ENCODE data around the gene ADGRV1.

ADGRV1 gene

DNA sequence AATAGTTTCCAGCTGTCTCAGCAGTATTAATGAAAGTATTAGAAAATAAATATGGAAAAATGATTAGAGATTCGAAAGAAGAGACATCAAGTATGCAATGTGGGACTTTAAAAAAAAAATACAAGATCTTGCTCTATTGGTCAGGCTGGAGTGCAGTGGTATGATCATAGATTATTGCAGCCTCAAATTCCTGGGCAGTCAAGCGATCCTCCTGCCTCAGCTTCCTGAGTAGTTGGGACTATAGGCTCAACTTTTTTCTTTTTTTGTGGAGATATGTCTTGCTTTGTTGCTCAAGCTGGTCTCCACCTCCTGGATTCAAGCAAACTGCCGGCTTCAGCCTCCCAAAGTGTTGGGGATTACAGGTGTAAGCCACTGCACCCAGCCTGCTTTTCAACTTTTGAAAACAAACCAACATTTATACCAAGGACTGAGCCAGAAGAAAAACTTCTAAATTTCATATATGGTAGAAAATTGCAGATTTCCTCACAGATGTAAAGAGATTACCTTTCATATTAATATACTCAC, 323.1 kb downstream of the ADGRV1 start:
- DNase-seq: no peak

DNA sequence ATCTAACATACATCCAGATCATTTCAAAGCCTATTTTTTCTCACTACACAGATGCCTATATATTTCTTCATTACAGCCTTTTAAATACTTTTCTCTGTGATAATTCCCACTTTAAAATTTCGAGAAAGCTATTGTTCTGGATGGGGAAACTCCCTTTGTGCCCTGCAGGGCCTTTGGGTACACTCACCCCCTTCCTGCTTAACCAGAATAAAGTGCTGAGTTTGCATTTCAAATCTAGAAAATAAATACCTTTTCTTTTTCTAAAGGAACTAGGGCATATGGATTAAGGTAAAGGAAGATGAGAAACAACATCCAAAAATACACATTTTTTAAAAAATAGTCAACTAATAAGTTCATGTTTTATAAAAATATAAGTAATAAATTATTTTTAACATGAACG, 323.9 kb downstream of the ADGRV1 start:
- no peak for DNase-seq

DNA sequence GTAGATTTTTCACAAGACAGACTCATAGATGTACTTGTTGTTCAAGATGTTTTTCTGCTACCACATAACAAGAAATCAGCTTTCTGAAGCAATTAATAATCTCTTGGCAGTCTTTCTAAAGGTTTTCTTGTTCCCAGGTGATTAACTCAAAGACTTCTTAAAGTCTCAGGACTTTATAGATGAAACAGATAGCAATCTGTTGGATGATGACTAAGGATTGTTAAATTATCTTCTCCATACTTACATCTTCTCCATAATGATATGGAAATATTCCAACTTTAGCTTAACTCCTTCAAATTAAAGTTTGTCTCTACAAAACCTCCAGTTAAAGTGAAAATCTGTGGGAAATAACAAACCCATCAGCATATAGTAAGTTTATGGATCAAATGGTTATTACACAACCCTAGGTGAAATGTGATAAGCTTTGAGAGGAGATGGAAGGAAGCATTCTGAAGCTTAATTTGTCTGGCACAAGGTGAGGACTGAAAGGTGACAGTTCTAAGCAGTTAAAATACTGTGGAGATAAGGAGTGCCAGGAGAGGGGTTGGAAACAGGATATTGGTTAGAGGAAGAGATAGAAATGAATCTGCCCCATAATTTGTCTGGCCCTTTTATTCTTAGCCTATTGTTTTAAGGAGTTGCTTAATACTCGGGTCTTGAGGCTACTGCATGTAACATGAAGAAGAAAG, 326.7 kb downstream of the ADGRV1 start:
- DNase-seq: no peak

DNA sequence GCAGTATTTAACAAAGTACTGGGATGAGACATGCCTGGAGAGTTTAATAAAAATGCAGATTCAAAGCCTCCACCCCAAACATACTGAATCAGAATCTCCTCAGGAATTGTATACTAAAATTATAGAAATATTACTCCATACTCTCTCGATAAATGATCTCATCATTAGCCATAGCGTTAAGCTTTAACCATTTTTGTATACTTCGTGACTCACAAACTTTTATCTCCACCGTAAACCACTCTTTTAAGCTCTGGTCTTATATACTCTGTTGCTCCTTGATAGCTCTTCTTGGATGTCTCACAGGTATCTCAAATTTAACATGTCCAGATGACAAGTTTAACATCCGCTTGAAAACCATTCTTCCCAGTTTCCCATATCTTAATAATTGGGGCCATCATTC, 327.8 kb downstream of the ADGRV1 start:
- no peak for DNase-seq

DNA sequence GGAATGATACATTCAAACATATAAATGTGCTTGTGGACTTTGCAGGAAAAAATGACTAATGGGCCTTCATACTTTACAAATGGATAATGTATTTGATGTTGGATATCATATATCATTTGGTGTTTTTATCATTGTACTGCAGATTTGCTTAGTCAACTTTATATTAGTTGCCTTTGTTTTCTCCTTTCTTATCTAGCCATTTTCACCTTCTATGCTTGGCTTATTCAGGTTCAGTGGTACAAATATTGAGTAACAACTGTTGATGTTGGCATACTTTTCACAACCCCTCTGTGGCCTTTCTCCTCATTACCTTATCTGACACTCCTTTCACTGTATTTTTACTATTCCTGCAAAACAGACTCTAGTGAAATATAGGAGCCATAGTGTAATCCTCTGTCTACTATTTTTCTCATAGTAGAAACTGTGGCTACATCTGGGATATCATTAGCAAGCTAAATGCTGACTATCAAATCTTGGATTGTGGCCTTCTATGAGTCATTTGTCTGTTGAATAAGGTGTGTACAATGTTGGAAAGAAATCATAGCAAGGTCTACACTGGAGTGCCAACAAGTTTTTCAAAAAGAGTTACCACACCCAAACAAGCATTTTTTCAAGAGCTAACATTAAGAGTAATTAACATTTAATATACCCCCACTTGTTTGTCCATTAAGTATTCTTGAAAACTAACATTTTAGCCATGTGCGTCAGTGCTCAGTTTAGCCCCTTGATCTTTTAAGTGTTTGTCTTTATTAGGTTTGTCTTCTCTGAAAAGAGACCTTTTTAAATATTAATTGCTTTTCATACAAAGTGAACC, 330.1 kb downstream of the ADGRV1 start:
- DNase-seq: no peak

DNA sequence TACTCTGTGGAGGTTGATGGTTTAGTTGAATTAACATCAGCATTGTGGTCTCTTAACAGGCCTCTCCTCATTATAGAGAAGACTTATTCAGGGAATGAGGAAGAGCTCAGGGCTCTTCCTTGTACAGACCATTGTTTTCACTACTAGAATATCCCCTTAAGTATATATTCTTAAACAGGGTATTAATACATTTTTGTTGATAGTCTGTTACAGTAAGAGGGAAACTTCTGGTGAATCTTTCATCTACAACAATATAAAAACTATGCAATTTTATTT, 330.7 kb downstream of the ADGRV1 start:
- no peak for DNase-seq

DNA sequence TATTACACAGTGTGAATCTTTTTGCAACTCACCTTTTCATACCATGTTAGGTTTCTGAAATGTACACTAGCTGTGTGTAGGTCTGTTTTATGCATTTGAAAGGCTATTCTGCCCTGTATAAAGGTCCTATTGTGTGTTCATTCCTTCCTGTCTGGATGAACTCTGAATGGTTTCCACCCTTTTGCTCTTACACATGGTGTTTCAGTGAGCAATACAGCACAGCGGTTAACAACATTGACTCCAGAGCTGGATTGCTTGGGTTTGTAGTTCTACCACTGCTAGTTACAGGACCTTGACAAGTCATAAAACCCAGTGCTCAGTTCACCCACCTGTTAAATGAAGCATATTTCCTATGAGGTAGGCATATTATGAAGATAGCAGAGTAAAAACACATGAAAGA, 331.6 kb downstream of the ADGRV1 start:
- DNase-seq: no peak

DNA sequence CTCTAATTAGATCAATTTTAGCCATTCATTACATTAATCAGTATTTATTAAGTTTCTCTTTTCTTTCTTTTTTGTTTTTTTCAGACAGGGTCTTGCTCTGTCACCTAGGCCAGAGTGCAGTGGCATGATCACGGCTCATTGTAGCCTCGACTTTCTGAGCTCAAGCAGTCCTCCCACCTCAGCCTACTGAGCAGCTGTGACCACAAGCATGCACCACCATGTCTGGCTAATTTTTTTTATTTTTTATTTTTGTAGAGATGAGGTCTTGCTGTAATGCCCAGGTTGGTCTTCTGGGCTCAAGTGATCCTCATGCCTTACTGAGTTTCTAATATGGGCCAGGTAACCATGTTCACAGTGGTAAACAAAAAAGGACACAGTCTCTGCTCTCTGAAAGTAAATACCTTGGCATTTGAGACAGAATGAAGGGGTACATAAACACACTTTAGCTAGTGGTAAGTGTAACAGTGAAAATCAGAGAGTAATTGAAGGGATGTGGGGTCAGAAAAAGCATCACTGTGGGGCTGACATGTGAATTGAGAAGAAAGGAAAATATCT, 336.3 kb downstream of the ADGRV1 start:
- DNase-seq: no peak

DNA sequence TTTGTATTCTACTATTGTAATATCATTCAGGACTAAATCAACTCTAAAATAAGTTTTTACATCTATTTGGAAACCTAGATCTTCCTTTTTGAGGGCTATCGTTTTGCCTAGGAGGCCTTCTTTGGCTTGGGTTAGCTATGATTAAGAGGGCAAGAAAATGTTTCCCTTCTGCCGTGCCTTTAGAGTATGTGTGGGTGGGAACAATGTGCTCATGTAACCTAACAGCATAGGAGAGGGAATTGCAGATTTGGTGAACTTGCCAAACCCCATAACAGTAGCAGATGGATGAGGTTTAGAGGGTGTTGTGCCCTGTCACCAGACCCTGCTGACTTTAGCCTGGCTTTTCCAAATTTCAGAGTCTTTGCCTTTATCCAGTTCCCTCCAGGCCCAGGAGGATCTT, 339.0 kb downstream of the ADGRV1 start:
- no peak for DNase-seq

DNA sequence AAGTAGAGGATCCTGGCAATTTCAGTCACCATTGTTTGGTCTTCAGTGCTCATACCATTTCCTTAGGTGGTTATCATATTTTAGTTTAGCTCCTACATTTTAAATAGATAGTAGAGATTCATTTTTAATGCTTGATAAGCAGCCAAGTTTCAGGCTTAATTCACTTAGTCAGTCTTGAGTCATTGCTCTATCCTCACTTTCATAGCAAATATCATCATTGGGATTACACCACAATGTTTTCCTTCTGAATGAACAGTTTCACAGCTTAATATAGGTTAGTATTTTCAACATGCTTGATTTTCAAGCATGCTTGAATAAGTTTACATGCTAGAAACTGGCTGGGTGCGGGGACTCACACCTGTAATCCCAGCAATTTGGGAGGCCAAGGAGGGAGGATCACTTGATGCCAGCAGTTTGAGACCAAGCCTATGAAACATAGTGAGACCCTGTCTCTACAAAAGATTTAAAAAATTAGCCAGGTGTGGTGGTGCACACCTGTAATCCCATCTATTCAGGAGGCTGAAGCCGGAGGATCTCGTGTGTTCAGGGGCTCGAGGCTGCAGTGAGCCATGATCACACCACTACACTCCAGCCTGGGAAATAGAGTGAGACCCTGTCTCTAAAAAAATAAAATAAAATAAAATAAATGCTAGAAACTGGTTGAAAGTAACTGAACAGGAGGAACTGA, 339.9 kb downstream of the ADGRV1 start:
- no peak for DNase-seq

DNA sequence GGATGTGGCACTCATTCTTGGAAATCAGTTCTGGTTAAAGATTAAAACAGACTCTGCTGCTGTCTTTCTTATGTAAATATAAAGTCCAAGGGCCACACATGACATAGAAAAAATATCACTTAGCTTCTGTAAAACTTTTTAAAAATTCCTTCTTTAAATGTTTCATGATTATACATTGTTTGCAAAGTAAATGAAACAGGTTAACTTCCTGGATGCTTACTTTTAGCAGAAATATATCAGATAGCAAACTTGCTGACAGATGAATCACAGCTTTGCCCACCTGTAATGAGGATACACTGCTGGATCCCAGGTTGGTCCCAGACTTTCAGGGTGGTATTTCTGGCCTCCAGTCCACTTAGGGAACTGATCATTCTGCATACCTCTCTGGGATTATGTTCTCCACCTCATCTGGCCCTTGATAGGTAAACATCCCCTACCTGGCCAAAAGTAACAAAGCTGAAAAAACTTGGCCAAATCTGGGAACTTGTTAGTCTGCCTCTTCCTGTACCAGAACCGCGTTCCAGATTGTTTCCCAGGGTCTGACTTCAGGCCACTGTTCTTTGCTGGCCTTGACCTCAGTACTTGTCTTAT, 340.5 kb downstream of the ADGRV1 start:
- no peak for DNase-seq

DNA sequence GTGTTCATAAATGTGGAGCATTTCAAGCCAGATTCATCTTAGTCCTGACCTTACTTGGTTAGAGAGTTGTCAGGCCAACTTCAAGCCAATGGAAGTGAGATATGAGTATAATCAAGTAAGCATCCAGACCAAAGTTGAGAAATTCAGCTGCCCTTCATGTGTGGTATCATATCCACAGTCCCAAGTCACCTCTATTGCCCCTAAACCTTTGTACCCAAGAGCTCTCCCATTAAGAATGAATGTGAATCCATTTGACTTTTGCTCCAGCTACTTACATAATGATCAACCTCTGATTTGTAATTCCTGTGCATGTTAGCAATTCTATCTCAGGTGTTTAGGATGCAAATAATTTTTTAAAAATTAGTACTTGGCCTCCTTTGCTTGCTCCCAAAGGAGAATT, 342.7 kb downstream of the ADGRV1 start:
- no peak for DNase-seq

DNA sequence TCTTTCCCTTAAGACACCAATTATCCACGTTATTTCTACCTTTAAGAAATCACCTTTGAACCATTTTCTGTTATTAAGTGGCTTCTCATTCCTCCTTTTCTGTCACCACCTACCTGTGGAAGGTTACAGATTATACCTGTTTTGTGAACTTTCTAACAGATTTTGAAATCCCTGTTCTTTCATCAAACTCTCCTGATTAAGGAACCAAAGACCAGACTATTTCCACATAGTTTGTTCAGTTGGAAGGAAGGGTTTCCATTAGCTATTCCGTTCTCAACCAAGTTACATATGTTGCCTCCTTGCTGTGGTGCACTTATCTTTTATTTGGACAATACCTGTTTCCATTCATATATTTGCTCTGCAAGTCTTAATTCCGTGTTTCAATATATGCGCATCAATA, 343.6 kb downstream of the ADGRV1 start:
- no peak for DNase-seq

DNA sequence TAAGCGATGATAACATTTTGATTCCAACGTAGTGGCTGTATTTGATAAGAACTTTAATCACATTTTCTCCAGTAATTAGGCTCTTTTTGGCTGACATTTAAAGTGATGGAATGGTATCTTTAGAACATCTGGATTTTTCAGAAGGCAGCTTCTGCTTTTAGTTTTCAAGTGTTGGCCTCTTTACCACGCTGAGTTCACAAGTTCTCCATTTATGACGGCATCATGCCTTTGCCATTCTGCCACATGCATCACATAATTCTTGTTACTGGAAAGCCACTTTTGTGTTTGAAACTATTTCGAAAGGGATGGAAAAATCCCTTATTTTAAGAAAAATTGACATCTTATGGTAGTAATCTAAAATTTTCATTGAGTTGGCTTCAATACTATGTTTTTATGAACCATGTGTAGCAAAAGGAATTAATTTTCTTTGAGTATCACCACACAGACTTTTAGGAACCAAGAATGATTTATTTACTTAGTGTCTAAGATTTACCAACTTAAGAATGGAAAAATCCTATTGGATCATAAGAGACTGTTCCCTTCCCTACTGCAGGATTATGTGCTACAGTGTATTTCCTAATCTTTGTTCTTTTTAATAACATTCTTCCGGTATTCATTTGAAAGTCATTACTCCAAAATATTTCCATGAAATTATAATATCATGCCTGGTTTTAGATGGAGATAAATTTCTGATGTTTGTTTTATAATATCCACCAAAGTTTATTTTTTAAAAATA, 344.2 kb downstream of the ADGRV1 start:
- peak; percentile 12 to 28 for DNase-seq

DNA sequence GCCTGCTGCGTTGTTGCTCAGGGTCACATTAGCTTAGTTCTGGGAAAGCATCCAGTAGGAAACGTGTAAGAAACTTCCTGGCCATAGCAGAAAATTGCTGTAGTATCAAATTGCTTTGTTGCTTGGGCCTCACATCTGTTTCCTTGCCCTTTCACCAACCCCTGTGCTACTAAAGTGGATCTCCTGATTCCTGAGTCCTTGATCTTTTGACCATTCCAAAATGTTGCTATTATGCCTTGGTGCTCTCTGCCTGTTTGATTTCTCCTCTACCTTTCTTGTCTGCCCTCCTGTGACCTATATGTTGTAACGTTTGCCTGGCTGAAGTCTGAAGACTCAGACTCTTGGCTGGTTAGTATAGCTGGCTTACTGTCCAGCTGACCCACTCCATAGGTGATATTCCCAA, 350.5 kb downstream of the ADGRV1 start:
- DNase-seq: no peak

DNA sequence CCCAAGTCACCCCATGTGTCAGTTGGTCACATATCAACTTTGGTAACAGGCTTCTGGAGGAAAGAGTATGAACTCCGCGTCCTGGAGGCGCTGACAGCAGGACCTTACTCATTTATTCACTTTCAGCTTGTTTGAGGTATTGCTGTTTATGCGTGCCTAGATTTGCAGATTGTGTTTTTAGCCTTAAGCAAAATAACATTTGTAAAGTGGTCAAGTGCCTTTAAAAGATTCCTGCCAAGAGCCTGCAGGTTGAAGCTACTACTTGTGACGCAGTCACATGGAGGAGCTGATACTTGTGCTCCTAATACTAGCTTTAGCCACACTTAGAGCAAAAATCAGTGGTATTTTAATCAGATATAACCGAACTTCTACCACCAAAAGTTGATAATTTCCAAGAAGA, 351.3 kb downstream of the ADGRV1 start:
- no peak for DNase-seq

DNA sequence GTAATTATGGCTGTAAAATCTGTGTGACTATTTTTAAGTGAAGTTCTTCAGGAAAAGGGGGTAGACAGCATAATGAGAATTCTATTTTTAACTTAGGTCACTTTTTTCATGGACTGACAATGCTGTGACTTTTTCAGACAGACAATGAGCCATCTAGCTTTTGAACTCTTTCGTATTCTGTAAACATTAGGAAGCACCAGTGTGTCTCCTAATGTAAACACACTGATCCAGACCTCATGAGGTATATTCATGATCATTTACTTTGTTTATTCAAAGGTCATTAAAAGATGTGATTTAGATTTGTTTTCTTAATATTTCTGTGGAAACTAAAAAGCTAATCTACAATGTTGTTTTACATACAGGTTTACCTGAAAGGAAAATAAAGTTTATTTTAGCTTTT, 352.6 kb downstream of the ADGRV1 start:
- DNase-seq: no peak

DNA sequence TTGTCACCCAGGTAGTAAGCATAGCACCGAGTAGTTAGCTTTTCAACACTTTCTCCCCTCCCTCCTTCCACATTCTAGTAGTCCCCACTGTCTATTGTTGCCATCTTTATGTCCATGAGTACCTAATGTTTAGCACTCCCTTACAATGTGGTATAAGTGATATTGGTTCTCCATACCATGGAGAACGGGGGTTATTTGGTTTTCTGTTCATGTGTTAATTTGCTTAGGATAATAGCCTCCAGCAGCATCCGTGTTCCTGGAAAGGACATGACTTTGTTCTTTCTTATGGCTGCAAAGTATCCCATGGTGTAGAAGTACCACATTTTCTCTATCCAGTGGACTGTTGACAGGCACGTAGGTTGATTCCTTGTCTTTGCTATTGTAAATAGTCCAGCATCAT, 353.9 kb downstream of the ADGRV1 start:
- no peak for DNase-seq

DNA sequence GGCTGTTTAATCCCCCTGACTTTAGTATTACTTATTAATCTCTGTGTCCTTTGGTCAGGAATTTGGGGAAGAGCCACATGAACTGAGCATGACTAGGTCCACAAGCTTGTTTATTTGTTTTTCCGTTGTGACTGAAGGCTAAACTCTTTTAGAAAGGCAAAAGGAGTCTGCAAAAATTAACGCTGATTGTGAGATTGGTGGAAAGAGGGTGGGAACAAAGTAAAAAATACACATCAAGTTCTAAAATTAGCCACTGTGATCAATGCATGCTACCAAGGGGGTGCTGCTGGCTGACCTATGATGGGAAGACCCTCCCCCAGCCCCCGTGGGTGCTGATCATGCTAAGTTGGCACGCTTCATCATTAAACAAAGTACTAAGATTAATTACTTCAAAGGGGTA, 356.8 kb downstream of the ADGRV1 start:
- no peak for DNase-seq

DNA sequence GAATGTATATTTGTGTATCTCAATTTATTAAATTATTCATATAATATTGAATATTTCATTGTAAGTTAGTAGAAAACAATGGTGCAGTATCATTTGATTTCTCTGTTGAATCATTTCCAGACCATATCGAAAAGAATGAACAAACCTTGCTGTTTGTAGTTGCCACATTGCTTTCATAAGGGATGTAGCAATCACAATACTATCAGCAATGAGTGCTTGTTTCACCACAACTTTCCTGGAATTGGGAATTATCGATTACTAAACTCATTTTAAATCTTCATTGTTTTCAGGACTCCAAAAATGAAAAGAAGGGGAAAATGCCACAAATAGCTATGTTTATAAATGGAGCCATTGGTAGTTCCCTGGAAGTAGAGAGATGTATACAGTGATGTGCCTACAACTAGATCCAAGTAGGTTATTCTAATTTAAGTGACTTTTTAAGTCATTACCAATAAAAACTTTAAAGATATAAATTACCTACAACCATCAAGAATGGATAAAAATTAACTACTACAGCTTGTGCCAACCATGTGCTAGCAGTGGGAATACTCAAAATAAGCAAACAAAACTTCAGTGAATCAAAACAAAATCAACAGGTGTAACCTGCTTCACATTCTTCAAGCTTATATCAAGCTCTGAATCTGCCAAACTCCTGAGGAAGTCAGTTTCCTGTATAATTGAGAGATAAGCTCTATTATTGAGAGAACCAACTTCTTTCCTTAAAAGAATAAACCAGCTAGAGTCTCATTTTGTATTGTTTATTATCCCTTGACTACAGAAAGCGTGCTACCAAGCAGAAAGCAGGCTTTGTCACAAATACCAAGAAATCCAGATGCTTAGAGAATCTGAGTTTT, 358.6 kb downstream of the ADGRV1 start:
- no peak for DNase-seq

DNA sequence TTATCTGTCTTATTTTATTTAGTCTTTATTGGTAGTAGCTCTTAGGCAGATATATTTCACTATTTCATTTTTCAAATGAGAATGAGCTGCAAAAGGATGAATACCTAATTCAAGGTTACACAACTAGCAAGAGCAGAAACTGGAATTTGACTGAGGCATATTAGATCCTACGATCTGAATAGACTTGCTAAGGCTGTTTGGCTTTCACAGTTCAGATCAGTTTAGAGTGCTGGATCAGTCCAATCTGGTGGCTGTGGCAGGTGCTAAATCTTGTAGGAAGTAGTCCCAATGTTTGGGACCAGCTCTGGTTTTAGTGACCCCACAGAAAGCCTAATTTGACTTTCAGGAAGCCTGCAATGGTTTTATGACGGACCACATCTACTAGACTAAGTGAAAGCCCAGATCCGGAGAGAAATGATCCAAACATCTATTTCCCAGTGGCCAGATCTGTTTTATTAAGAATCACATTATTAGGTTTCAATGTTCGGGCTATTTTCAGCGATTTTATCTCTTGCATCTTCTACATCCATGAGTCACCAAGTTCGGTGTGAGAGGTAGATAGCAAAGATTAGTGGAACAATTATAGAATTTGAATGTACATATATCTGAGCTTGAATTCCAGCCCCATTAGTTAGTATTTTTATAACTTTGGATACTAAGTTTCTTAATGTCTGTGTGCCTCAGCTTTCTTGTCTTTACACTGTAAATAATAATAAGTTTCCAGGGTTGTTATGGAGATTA, 359.5 kb downstream of the ADGRV1 start:
- no peak for DNase-seq
